ENCODE measurements around the gene GPR15. TPM values are rescaled to one million over a fixed set of nuclear protein-coding genes. Genes with fewer than 3 reads are reported as not detected.

GPR15 gene
- total RNA-seq, 2 donors from 2014 or later: 2.4 to 6.1 TPM

GRCh38 chr3:98577178-98577895 lies 45.6 kb downstream of the GPR15 start:
- intact Hi-C loops (cut with DNase I, micrococcal nuclease): no loop called here
- DNase-seq: no peak
- no peak for ATAC-seq

GRCh38 chr3:98580401-98581386 lies 48.9 kb downstream of the GPR15 start:
- intact Hi-C loops (cut with DNase I, micrococcal nuclease): no loop called here
- no peak for ATAC-seq
- DNase-seq: no peak

- ATAC-seq (no peak), DNase-seq (no peak)
- intact Hi-C loops (cut with DNase I, micrococcal nuclease): no loop called here
These were observed 49.7 kb downstream of the GPR15 start for GRCh38 chr3:98581474-98581873.

- intact Hi-C loops (cut with DNase I, micrococcal nuclease): no loop called here
- ATAC-seq: no peak
- DNase-seq: no peak
These were observed 50.3 kb downstream of the GPR15 start for GRCh38 chr3:98582042-98582441.

GRCh38 chr3:98583766-98584165 lies 52.0 kb downstream of the GPR15 start:
- no peak for DNase-seq
- intact Hi-C loops (cut with DNase I, micrococcal nuclease): no loop called here
- ATAC-seq: no peak

Other genes starting within 250 kb of the GPR15 start
- not detected for gene OR5H2, start 249.5 kb upstream of the GPR15 start, total RNA-seq
- not detected for gene OR5K4, start 178.1 kb upstream of the GPR15 start, total RNA-seq
- not detected for gene OR5K3, start 141.3 kb upstream of the GPR15 start, total RNA-seq
- not detected for gene OR5K1, start 68.8 kb upstream of the GPR15 start, total RNA-seq
- not detected for gene OR5K2, start 34.3 kb upstream of the GPR15 start, total RNA-seq
- gene CLDND1, start 9.1 kb upstream of the GPR15 start, total RNA-seq: 10 to 100 TPM; 47.5 to 70.9 TPM
- gene CPOX, start 61.6 kb downstream of the GPR15 start, total RNA-seq: 10 to 100 TPM; 15.6 to 16.3 TPM
- 1 to 10 TPM; 1.7 to 2.8 TPM for gene ST3GAL6, start 231.4 kb downstream of the GPR15 start, total RNA-seq

All from left colon (tissue), 2 donors.